Heart right ventricle (tissue), 16 donors: Measurements from ENCODE around the gene STOML3. TPM values are rescaled to one million over a fixed set of nuclear protein-coding genes. Genes with fewer than 3 reads are reported as not detected.
A peak's percentile ranks its signal among the peaks of the same experiment; 100 is the strongest.

Experiments
- ATAC-seq, 8 donors: fragments of 200-7000 bp; cut with Tn5 transposase; one replicate each; pipeline ENCODE4 v1.9.1; 2020; ENCODE audit warnings: mild to moderate bottlenecking in 8 of 8, moderate library complexity in 8 of 8, moderate number of reproducible peaks in 1 of 8
- DNase-seq, 2 donors: peaks; one replicate each; pipeline ENCODE4 v3.0.0-alpha.2; 2020
- H3K27ac ChIP-seq, 10 donors: fragments of 200-600 bp; sonication (generic) in 2 of 10; one replicate each; pipeline versions ENCODE4 v1.5.0 to v1.8.0; 2020 to 2022; ENCODE audit warnings: mild to moderate bottlenecking in 3 of 10
- H3K27me3 ChIP-seq, 7 donors: fragments of 200-600 bp; one replicate each; pipeline ENCODE4 v1.8.0; 2021 to 2022; ENCODE audit warnings: mild to moderate bottlenecking in 2 of 7
- H3K36me3 ChIP-seq, 9 donors: fragments of 200-600 bp; sonication (generic) in 1 of 9; one replicate each; pipeline versions ENCODE4 v1.5.0 to v1.8.0; 2020 to 2022; ENCODE audit warnings: mild to moderate bottlenecking in 2 of 9
- H3K4me1 ChIP-seq, 9 donors: fragments of 200-600 bp; sonication (generic) in 1 of 9; one replicate each; pipeline versions ENCODE4 v1.5.0 to v1.8.0; 2020 to 2022; ENCODE audit warnings: mild to moderate bottlenecking in 4 of 9
- H3K4me3 ChIP-seq, 10 donors: fragments of 200-600 bp; sonication (generic) in 2 of 10; one replicate each; pipeline versions ENCODE4 v1.5.0 to v1.8.0; 2020 to 2022; ENCODE audit warnings: mild to moderate bottlenecking in 7 of 10, moderate library complexity in 2 of 10
- H3K9me3 ChIP-seq, 11 donors: fragments of 200-600 bp in 10 of 11; sonication (generic) in 2 of 11; one replicate each; pipeline versions ENCODE4 v1.5.0 to v1.8.0; 2013 to 2022; ENCODE audit warnings: mild to moderate bottlenecking in 2 of 11, control low read depth in 1 of 11, moderate library complexity in 1 of 11
- CTCF ChIP-seq, 9 donors: fragments of 200-600 bp; sonication (generic) in 2 of 9; IDR thresholded peaks; one replicate each; pipeline versions ENCODE4 v1.5.0 to v1.8.0; 2021 to 2022; ENCODE audit warnings: antibody characterized with exemption in 9 of 9, mild to moderate bottlenecking in 5 of 9, moderate library complexity in 1 of 9
- whole genome bisulfite sequencing, 2 donors: extraction: QIAGEN DNeasy Blood & Tissue Kit; methylation state at CpG; one replicate each; pipeline ENCODE4 v1.1.7; 2013; ENCODE audit warnings: inconsistent platforms in 1 of 2; 5-methylcytosine and 5-hydroxymethylcytosine counted together
- intact Hi-C, 10 donors: fragments of 100-400 bp; cut with DNase I; formaldehyde crosslinking; loops; one replicate each; pipeline versions ENCODE4 v1.11.1 to v1.14.2; 2022
- polyA plus RNA-seq, 2 donors: library from polyadenylated mRNA; stranded (reverse); fragments of 200-250 nt; gene quantifications; one replicate each; pipeline ENCODE4 v1.2.3, GENCODE V29; 2013
- total RNA-seq, 10 donors: library from RNA; stranded (reverse); fragmentation: NEBNext Ultra II Directional in 3 of 10; extraction: Animal tissue kit (Norgen Biotek cat#: 25700) in 3 of 10; gene quantifications; one replicate each; pipeline versions ENCODE4 v1.2.1 to v1.2.4, GENCODE V29; 2021 to 2023
- donor health status: Arrhythmogenic right ventricular cardiomyopathy.
- donor health status: ischemic (EF 13 %, LVEDD 7.1; RV severe dilation, severe dysfunction).
- donor health status: healthy with polysubstance abuse.
- donor health status: DM: no; HTN: yes; CAD: no.
- donor health status: DM: no; HTN: no; CAD: no.
- donor health status: ischemic (EF 25% LVEDD 6.9; RV normal size, moderate dysfunction).
- donor health status: ischemic (EF 25% LVEDD 5.7; RV mildly dilated, moderate dysfunction).
- donor health status: healthy.
- donor health status: DM: yes; HTN: yes; CAD: no.
- donor health status: Ischemic cardiomyopathy.
- donor health status: ischemic (EF 35%, LVEDD 5.7; RV mildly dilated, moderate dysfunction).
- donor health status: nonischemic (EF 11% LVEDD 7.7; RV severe dilation, severe dysfunction).
- donor health status: DM: yes; HTN: yes; CAD: no.
- donor health status: PGD.
- donor health status: ischemic (EF 29% LVEDD 5.4; RV normal size, mild dysfunction).
- donor health status: nonischemic (EF 23%, LVEDD 6.1; RV moderate dilation, normal function).

The STOML3 gene
- total and polyA plus RNA-seq, 12 donors = not detected

GRCh38 chr13:39023761-39024160 is 33.1 kb upstream of the STOML3 start:
- H3K4me1 ChIP-seq = no peaks in the 10 kb centered on the region
- no peak for DNase-seq
- intact Hi-C loops = no loop called here
- H3K36me3 ChIP-seq = peaks cover 0 to 100% (median 63%) of the 10 kb centered on the region in 9 donors
- no peaks in the 10 kb centered on the region for H3K9me3 ChIP-seq
- no peak overlapping the region for H3K27ac ChIP-seq
- no peak for TF ChIP-seq CTCF (IDR thresholded peaks at IDR 0.05)
- ATAC-seq = no peak
- H3K27me3 ChIP-seq = no peaks in the 10 kb centered on the region
- no peak overlapping the region for H3K4me3 ChIP-seq

GRCh38 chr13:39023316-39023715 is 32.7 kb upstream of the STOML3 start:
- H3K36me3 ChIP-seq = peaks cover 0 to 99% (median 58%) of the 10 kb centered on the region in 9 donors
- H3K9me3 ChIP-seq = no peaks in the 10 kb centered on the region
- H3K27me3 ChIP-seq = no peaks in the 10 kb centered on the region
- no peaks in the 10 kb centered on the region for H3K4me1 ChIP-seq
- no peak overlapping the region for H3K27ac ChIP-seq
- no peak for DNase-seq
- H3K4me3 ChIP-seq = no peak overlapping the region
- TF ChIP-seq CTCF (IDR thresholded peaks at IDR 0.05) = no peak
- WGBS, 2 donors = 72 to 78% methylated on average over 2 of the region's 2 CpGs
- ATAC-seq = no peak
- intact Hi-C loops = no loop called here

GRCh38 chr13:39020853-39021462 is 30.3 kb upstream of the STOML3 start:
- ATAC-seq (no peak), DNase-seq (no peak)
- no peak overlapping the region for H3K4me3 ChIP-seq
- intact Hi-C loops = no loop called here
- no peaks in the 10 kb centered on the region for H3K27me3 ChIP-seq
- TF ChIP-seq CTCF (IDR thresholded peaks at IDR 0.05) = no peak
- H3K27ac ChIP-seq = no peak overlapping the region
- no peaks in the 10 kb centered on the region for H3K9me3 ChIP-seq
- H3K4me1 ChIP-seq = no peaks in the 10 kb centered on the region
- WGBS, 2 donors = 88% methylated on average over 4 of the region's 4 CpGs
- H3K36me3 ChIP-seq = peaks cover 0 to 97% (median 43%) of the 10 kb centered on the region in 9 donors

GRCh38 chr13:39016787-39017186 is 26.2 kb upstream of the STOML3 start:
- Histone ChIP-seq H3K9me3 (no peaks in the 10 kb centered on the region), H3K36me3 (peaks cover 0 to 97% (median 42%) of the 10 kb centered on the region in 9 donors), H3K27ac (no peak overlapping the region), H3K27me3 (no peaks in the 10 kb centered on the region), H3K4me1 (no peaks in the 10 kb centered on the region), H3K4me3 (no peak overlapping the region)
- intact Hi-C loops = no loop called here
- peak in 2 of 8 donors; percentile 29 to 56 for ATAC-seq
- no peak for DNase-seq
- TF ChIP-seq CTCF (IDR thresholded peaks at IDR 0.05) = peak in 7 of 9 donors; percentile 14 to 62 (median 44)
- 21 to 23% methylated on average over 2 of the region's 2 CpGs for WGBS, 2 donors
